Smooth muscle cell (in vitro differentiated cells): ENCODE results near the gene MYPN. TPM values are rescaled to one million over a fixed set of nuclear protein-coding genes. Genes with fewer than 3 reads are reported as not detected.

Experiments
- DNase-seq: peaks from one replicate; lab custom pipeline; 2025; ENCODE audit not compliant: unreplicated experiment; lab: John Stamatoyannopoulos, UW
- H2AFZ ChIP-seq: fragments of 200-600 bp; sonication (generic); 2 replicates; pipeline ENCODE4 v1.6.0; 2016; ENCODE audit warnings: antibody characterized with exemption, low read depth, mild to moderate bottlenecking
- H3F3A ChIP-seq: fragments of 200-600 bp; sonication (generic); 2 replicates; pipeline ENCODE4 v1.6.0; 2017; ENCODE audit warnings: antibody characterized with exemption, low read depth
- H3K27ac ChIP-seq: fragments of 200-600 bp; sonication (generic); 2 replicates; pipeline ENCODE4 v1.5.1; 2016; ENCODE audit warnings: low read depth, mild to moderate bottlenecking
- H3K27me3 ChIP-seq: fragments of 200-600 bp; sonication (generic); 2 replicates; pipeline ENCODE4 v1.6.1; 2016; ENCODE audit warnings: low read depth, mild to moderate bottlenecking
- H3K36me3 ChIP-seq: fragments of 200-600 bp; sonication (generic); 2 replicates; pipeline ENCODE4 v1.5.1; 2016; ENCODE audit warnings: low read depth
- H3K4me1 ChIP-seq: fragments of 200-600 bp; sonication (generic); 2 replicates; pipeline ENCODE4 v1.5.1; 2016; ENCODE audit warnings: low read depth
- H3K4me2 ChIP-seq: fragments of 200-600 bp; sonication (generic); 2 replicates; pipeline ENCODE4 v1.6.0; 2016; ENCODE audit warnings: mild to moderate bottlenecking
- H3K4me3 ChIP-seq: fragments of 200-600 bp; sonication (generic); 2 replicates; pipeline ENCODE4 v1.5.1; 2016; ENCODE audit warnings: mild to moderate bottlenecking
- H3K79me2 ChIP-seq: fragments of 200-600 bp; sonication (generic); 2 replicates; pipeline ENCODE4 v1.6.0; 2016; ENCODE audit warnings: low read depth, mild to moderate bottlenecking
- H3K9ac ChIP-seq: fragments of 200-600 bp; sonication (generic); 2 replicates; pipeline ENCODE4 v1.6.0; 2016; ENCODE audit warnings: low read depth
- H3K9me3 ChIP-seq: fragments of 200-600 bp; sonication (generic); replicated peaks from 2 replicates; pipeline ENCODE4 v1.5.1; 2016; ENCODE audit warnings: low read depth
- H4K20me1 ChIP-seq: fragments of 200-600 bp; sonication (generic); 2 replicates; pipeline ENCODE4 v1.6.0; 2016; ENCODE audit warnings: low read depth
- CTCF ChIP-seq: fragments of 200-600 bp; sonication (generic); IDR thresholded peaks from 2 replicates; pipeline ENCODE4 v1.5.1; 2017; ENCODE audit warnings: borderline replicate concordance, mild to moderate bottlenecking, antibody characterized with exemption; ENCODE audit not compliant: insufficient read depth, poor library complexity, severe bottlenecking
- WGBS: methylation state at CpG from one replicate; pipeline ENCODE4 v1.1.7; 2016; ENCODE audit warnings: low lambda C conversion rate; 5-methylcytosine and 5-hydroxymethylcytosine counted together
- polyA plus RNA-seq: library from polyadenylated mRNA; unstranded; fragments of >200 nt; fragmentation: Nextera tagmentation; extraction: Ambion mirVana; gene quantifications from 2 replicates; pipeline ENCODE4 v1.2.1, GENCODE V29; 2016
- total RNA-seq: library from RNA; depleted of rRNA; stranded (reverse); fragments of >200 nt; gene quantifications from 2 replicates; pipeline ENCODE4 v1.2.3, GENCODE V29; 2014

Gene MYPN
- total and polyA plus RNA-seq, 2 experiments from 2014 or later = 0.03 to 0.13 TPM

DNA sequence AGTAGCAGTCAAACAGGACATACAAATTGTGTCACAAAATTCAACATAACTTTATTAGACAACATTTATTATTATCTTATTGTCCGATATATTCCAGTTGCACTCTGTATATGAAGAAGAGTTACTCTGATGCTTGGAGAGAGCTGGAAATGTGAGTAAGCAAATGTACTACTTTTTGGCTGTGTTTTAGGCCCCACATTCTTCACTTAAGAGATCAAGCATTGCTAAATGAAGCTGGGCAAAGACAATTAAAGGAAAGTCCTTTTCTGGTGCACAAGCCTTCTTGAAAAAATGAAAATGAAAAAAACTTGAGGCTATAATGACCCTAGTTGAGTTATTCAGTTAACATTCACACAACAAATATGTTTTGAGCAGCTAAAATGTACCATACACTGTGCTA lies 26.1 kb downstream of the MYPN start:
- Histone ChIP-seq H3K27ac (peak overlapping the region; percentile 96), H4K20me1 (no peaks in the 10 kb centered on the region), H3K9ac (peak overlapping the region; percentile 68), H3K4me2 (peak overlapping the region; percentile 60), H3K4me3 (no peak overlapping the region), H3K79me2 (no peaks in the 10 kb centered on the region), H3F3A (peaks cover 12% of the 10 kb centered on the region), H2AFZ (no peak overlapping the region), H3K4me1 (peaks cover 18% of the 10 kb centered on the region), H3K27me3 (no peaks in the 10 kb centered on the region), H3K36me3 (no peaks in the 10 kb centered on the region), H3K9me3 (no peaks in the 10 kb centered on the region)
- TF ChIP-seq CTCF = no peak
- 95% methylated on average over 1 of the region's 1 CpG for WGBS
- no peak for DNase-seq

GRCh38 chr10:68135922-68136792 lies 26.9 kb downstream of the MYPN start:
- Histone ChIP-seq H3K4me1 (peaks cover 18% of the 10 kb centered on the region), H3K36me3 (no peaks in the 10 kb centered on the region), H3K79me2 (no peaks in the 10 kb centered on the region), H3F3A (peaks cover 12% of the 10 kb centered on the region), H3K4me2 (peak overlapping the region; percentile 60), H3K27ac (peak overlapping the region; percentile 96), H3K9ac (peak overlapping the region; percentile 87), H3K27me3 (no peaks in the 10 kb centered on the region), H4K20me1 (no peaks in the 10 kb centered on the region), H3K9me3 (no peaks in the 10 kb centered on the region), H3K4me3 (no peak overlapping the region), H2AFZ (no peak overlapping the region)
- no peak for TF ChIP-seq CTCF
- 32% methylated on average over 8 of the region's 8 CpGs for WGBS
- no peak for DNase-seq

DNA sequence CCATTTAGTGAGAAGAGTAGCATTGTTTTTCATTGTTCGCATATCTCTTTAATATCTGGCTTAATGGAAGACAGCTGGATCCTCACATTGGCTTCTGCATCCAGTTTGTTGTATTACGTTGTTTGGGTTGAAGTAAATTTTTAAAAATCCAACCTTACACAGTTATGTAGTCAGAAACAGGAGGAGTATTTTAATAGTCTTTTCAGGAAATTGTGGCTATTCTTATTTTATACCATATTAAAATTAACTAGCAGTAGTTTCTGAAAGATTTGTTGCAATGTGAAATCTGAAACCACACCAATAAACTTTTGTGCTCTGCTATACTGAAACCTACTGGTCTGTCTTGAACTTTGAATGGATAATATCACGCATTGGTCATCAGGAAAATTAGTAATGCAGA lies 27.9 kb downstream of the MYPN start:
- no peak overlapping the region for H3K9ac ChIP-seq
- no peak overlapping the region for H3K4me2 ChIP-seq
- no peak for TF ChIP-seq CTCF
- H3K27ac ChIP-seq = peak overlapping the region; percentile 96
- H3K27me3 ChIP-seq = no peaks in the 10 kb centered on the region
- no peaks in the 10 kb centered on the region for H3K9me3 ChIP-seq
- no peak overlapping the region for H2AFZ ChIP-seq
- H3K4me3 ChIP-seq = no peak overlapping the region
- no peaks in the 10 kb centered on the region for H4K20me1 ChIP-seq
- peaks cover 12% of the 10 kb centered on the region for H3F3A ChIP-seq
- no peaks in the 10 kb centered on the region for H3K36me3 ChIP-seq
- no peaks in the 10 kb centered on the region for H3K79me2 ChIP-seq
- no peak for DNase-seq
- WGBS = 93% methylated on average over 3 of the region's 3 CpGs
- peaks cover 18% of the 10 kb centered on the region for H3K4me1 ChIP-seq

GRCh38 chr10:68138526-68138925 lies 29.2 kb downstream of the MYPN start:
- peaks cover 18% of the 10 kb centered on the region for H3K4me1 ChIP-seq
- DNase-seq = no peak
- no peaks in the 10 kb centered on the region for H3K36me3 ChIP-seq
- H3K27me3 ChIP-seq = no peaks in the 10 kb centered on the region
- no peak for TF ChIP-seq CTCF
- H3K9me3 ChIP-seq = no peaks in the 10 kb centered on the region
- H2AFZ ChIP-seq = no peak overlapping the region
- H3K79me2 ChIP-seq = no peaks in the 10 kb centered on the region
- H3K4me2 ChIP-seq = no peak overlapping the region
- H4K20me1 ChIP-seq = no peaks in the 10 kb centered on the region
- H3K9ac ChIP-seq = no peak overlapping the region
- H3F3A ChIP-seq = peaks cover 12% of the 10 kb centered on the region
- no peak overlapping the region for H3K4me3 ChIP-seq
- H3K27ac ChIP-seq = no peak overlapping the region
